Midbrain (tissue), 1 donor: ENCODE results near the gene PLEKHD1.
A peak's percentile ranks its signal among the peaks of the same experiment; 100 is the strongest.

Source experiments
- DNase-seq: peaks from one replicate; lab custom pipeline; 2025; lab: John Stamatoyannopoulos, UW

Gene PLEKHD1

DNA sequence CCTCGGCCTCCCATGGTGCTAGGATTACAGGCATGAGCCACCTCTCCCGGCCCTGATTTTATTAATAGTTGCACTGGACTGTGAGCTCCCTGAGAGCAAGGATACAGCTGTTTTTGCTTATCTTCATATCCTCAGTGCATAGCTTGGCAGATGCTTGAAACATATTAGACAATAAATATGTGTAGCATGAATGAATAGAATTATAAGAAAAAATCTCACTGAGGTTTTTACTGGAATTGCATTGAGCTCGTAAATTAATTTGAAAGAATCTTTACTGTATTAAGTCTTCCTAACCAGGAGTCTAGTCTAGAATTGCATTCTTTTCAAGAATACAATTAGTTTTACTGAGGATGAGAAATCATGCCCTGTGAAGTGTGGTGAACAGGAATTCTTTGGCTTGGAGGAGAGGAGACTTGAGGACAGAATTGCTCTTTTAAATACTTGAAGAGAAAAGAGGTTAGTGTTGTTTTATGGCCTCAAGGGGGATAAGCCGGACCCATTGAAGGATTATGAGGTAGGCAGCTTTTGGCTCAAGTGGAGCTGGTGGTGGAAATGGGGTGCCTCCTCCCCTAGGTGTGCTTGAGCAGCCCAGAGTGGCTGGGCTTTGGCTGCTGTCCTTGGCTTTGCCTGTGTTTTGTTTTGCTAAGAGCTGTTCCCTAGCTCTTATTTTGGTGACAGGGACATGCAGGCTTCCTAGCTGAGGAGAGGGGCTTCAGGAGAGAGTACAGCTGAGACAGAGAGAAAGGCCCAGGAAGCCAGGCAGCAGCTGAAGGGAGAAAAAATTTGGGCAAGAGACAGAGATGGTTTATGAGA, 34.0 kb downstream of the PLEKHD1 start:
- no peak for DNase-seq

DNA sequence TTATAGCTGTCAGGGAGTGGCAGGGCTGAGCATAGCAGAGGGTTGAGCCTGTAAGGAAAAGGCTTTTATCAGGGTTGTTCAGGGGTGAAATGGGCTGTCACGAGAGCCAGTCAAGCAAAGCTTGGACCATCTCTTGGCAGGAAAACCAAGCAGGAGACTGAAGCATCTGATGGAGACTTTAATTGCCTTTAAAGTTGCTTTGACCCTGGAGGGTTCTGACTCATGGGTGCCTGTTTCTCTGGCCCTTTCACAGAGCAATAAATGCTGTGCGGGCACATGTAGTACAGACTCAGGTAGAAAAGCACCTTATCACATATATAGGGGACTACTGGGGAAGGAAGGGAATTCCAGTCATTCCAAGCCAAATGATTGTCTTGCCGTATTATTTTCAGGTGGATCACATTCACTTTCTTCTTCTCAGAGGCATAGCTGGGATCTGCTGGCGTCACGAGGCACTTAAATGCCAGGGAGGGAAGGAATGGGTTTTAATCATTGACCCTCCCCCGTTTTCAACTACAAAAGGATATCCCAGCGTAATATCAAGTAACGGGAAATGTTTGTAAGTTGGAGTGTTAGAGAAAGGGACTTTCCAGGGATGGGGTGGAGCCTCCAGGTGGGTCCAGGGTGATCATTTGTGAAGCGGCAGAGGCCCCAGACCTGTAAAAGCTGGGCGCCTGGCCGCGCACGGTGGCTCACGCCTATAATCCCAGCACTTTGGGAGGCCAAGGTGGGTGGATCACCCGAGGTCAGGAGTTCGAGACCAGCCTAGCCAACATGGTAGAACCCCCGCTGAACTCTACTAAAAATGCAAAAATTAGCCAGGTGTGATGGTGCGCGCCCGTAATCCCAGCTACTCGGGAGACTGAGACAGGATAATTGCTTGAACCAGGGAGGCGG, 34.9 kb downstream of the PLEKHD1 start:
- DNase-seq = no peak

DNA sequence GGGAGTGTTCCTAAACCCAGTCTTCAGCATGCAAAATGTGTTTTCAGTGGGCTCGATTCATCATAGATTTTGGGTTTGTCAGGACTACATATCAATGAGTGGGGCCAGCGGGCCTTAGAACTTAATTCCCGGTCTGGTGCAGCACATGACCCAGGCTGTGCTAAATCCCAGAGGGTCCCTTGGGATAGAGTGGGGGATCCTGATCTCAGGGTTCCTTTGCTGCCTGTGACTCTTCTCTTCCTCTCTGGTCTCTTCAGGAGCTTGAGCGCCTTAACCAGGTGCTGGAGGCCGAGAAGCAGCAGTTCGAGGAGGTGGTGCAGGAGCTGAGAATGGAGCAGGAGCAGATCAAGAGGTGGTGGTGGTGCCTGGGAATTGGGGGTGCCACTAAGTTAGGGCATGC, 37.5 kb downstream of the PLEKHD1 start:
- no peak for DNase-seq

- no peak for DNase-seq
Measured at GRCh38 chr14:69525896-69526295, 41.4 kb downstream of the PLEKHD1 start.

DNA sequence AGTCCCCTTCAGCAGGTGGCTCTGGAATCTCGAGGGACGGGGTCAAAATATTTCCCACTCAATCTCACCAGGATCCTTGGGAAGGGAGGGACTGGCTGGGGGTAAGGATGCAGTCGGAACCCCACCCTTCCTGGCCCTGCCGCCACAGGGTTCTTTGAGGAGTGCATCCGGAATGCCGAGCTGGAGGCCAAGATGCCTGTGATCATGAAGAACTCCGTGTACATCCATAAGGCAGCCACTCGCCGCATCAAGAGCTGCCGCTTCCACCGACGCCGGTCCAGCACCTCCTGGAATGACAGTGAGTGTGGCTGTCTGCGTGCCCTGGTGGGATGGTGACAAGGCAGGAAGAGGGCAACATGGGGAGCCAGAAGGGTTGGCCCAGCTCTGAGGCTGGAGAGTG, 43.1 kb downstream of the PLEKHD1 start:
- no peak for DNase-seq

DNA sequence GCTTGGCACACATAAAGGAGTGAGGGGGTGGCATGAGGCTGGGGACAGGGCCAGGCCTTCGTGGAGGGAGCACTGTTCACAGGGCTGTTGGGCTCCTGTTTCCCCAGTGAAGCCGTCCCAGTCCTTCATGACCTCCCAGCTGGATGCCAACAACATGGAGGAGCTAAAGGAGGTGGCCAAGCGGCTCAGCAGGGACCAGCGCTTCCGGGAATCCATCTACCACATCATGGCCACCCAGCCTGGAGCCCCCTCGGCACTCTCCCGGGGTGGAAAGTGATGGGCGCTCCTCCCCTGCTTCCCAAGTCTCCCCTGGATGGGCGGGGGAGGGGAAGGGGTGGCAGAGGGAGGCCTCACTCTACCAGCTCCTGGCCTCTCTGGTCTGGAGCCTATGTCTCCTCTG, 43.6 kb downstream of the PLEKHD1 start:
- no peak for DNase-seq

- DNase-seq = no peak
Measured at GRCh38 chr14:69528930-69529329, 44.4 kb downstream of the PLEKHD1 start.

DNA sequence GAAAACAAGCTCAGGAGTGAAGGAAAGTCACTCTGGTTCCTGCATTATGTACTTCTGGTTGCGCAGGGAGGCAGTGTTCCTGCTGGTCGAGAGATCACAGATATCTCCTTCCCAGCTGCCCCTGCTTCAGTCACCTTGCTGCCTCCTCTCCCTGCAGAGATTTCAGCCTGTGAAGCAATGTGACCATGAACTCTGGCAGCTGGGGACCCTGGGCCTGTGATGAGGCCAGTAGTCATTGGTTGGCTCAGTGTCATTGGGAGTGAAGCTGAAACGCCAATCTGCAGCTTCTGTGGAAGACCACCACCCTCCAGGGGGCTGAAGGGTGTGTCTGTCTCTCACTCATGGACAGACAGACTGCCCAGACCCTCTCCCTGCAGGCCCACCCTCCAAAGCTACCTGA, 45.0 kb downstream of the PLEKHD1 start:
- no peak for DNase-seq

GRCh38 chr14:69530095-69530494, 45.6 kb downstream of the PLEKHD1 start:
- DNase-seq = no peak

GRCh38 chr14:69531135-69531534, 46.6 kb downstream of the PLEKHD1 start:
- no peak for DNase-seq

DNA sequence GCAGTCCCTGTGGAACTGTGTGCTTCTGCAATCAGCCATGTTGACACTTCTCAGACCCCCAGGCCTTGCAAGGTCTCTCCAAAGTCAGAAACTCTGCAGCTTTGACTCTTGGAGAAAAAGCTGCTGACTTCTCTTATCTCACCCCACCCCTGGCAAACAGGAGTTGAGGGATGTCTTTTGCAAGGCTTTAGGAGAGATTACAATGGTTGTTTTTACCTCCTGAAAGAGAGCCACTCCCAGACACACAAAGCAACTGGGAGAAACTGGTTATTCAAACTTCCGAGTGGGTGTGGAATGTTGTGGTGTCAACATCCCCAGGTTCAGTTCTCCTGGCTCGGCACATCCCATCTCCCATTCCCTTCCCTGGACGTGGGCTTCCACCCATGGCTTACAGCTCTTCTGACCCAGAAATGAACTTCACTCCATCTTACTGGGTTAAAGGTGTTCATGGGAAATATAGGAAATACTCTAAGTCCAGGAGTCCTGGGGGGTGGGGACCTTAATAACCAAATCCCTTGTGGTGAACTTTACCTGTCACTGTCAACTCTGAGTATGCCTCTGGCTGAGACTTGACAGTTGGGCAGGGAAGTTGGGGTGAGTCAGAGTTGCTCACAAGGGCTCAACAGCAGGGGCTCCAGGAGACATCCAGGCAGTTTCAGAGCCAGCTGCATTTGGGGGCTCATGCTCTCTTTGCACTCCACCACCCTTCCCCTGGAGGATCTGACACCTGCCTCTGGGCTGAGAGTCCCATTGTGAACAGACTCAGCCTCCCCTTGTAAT, 48.2 kb downstream of the PLEKHD1 start:
- DNase-seq = no peak

DNA sequence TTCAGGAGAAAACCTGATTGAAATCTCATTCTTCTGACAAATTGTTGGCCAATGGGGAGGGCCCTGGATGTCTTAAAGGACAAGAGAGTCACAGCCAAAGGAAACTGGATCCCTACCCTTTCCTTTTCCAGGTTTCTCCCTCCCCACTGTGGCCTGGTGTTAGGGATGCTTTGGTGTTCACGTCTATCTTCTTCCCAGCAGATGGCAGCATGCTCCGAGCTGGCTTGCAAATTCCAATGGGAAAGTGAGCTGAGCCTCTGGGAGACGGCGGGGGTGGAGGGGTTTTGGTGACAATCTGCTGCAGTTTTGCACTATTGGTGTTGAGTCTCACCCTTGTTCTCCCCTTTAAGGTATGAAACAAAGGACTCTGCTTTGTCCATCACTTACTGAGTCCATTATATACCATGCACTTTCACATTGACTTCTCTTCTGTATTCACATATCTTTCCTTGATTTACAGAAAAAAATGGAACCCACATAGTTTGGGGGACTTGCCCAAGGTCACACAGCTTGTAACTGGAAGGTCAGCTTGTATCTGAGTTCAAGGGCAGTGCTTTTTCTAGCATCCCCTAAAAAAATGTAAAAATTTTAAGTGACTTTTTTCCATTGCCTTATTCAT, 50.8 kb downstream of the PLEKHD1 start:
- peak; percentile 14 for DNase-seq

DNA sequence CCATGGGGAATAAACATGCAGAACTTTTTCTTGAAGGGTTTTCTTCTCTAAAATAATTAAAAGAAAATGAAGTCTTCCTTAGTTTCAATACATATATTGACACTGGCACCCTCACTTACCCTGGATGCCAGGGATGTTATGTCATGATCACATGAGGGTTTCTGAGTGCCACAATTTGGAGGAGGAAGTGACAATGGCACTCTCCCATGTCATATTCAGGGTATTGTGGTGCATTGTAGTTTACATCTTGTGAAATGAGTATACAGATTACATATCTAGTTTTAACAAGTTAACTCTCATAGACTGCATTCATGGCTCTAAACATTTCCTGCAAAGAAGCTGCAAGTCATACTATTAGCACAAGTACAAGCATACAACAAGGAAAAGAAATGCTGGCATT, 52.4 kb downstream of the PLEKHD1 start:
- no peak for DNase-seq

GRCh38 chr14:69537900-69538299, 53.4 kb downstream of the PLEKHD1 start:
- no peak for DNase-seq

GRCh38 chr14:69538766-69539165, 54.2 kb downstream of the PLEKHD1 start:
- no peak for DNase-seq

GRCh38 chr14:69539631-69540410, 55.3 kb downstream of the PLEKHD1 start:
- DNase-seq = no peak

GRCh38 chr14:69540654-69541335, 56.3 kb downstream of the PLEKHD1 start:
- no peak for DNase-seq

- DNase-seq = no peak
Measured at GRCh38 chr14:69542311-69542710, 57.8 kb downstream of the PLEKHD1 start.

- DNase-seq = no peak
Measured at GRCh38 chr14:69543341-69544115, 59.0 kb downstream of the PLEKHD1 start.
